Measurements from ENCODE around the gene C1orf105.
A peak's percentile ranks its signal among the peaks of the same experiment; 100 is the strongest.

The C1orf105 gene

GRCh38 chr1:172449585-172450523, 29.4 kb downstream of the C1orf105 start:
- TF ChIP-seq CTCF (IDR thresholded peaks at IDR 0.05; ENCODE audit: low read length) (peak; percentile 96), EZH2phosphoT487 (IDR thresholded peaks at IDR 0.05; ENCODE audit: low read length) (no peak), EZH2 (optimal IDR thresholded peaks at IDR 0.05; ENCODE audit: low read depth, low read length) (no peak)
- Histone ChIP-seq H3K27me3 (replicated peaks; ENCODE audit: insufficient read depth, low read length) (no peaks in the 10 kb centered on the region), H3F3A (ENCODE audit: insufficient read depth, low read length) (no peaks in the 10 kb centered on the region), H2AFZ (ENCODE audit: low read length) (peak overlapping the region; percentile 81), H3K27ac (ENCODE audit: low read length) (no peak overlapping the region), H3K4me1 (ENCODE audit: low read length) (no peaks in the 10 kb centered on the region), H3K79me2 (ENCODE audit: low read length) (no peaks in the 10 kb centered on the region), H3K4me2 (ENCODE audit: low read depth, low read length) (peak overlapping the region; percentile 55), H3K36me3 (replicated peaks; ENCODE audit: insufficient read depth, low read length) (no peaks in the 10 kb centered on the region), H3K9me3 (replicated peaks; ENCODE audit: insufficient read depth, low read length) (no peaks in the 10 kb centered on the region), H3K4me3 (ENCODE audit: low read length) (peak overlapping the region; percentile 15), H3K9me2 (replicated peaks; ENCODE audit: insufficient read depth, low read length) (no peaks in the 10 kb centered on the region), H3K9ac (ENCODE audit: low read length) (no peak overlapping the region), H4K20me1 (ENCODE audit: insufficient read depth, low read length) (no peaks in the 10 kb centered on the region)
- peak; percentile 77 for DNase-seq

DNA sequence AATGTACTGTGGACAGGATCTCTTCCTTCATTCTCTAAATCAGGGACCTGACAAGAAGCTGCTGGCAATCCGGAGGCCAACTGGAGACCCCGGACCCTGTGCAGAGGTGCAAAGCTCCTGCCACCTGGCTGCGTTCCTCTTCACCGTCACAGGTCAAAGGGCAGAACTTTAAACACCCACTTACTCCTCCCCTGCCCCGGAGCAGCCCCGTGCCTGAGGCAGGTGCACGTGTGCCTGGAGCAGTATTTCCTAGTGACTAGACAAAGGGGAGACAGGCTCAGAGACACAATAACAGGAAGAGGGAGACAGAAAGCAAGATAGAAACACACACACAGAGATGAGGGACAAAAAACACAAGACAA, 30.0 kb downstream of the C1orf105 start:
- peak overlapping the region; percentile 55 for H3K4me2 ChIP-seq (ENCODE audit: low read depth, low read length)
- DNase-seq, result no peak
- no peaks in the 10 kb centered on the region for H3K4me1 ChIP-seq (ENCODE audit: low read length)
- no peak overlapping the region; the same call in 1 of the 2 replicates for H3K4me3 ChIP-seq (ENCODE audit: low read length)
- H3F3A ChIP-seq (ENCODE audit: insufficient read depth, low read length), result no peaks in the 10 kb centered on the region
- peak overlapping the region; percentile 81 for H2AFZ ChIP-seq (ENCODE audit: low read length)
- H4K20me1 ChIP-seq (ENCODE audit: insufficient read depth, low read length), result no peaks in the 10 kb centered on the region
- H3K27me3 ChIP-seq (replicated peaks; ENCODE audit: insufficient read depth, low read length), result no peaks in the 10 kb centered on the region
- no peaks in the 10 kb centered on the region for H3K9me3 ChIP-seq (replicated peaks; ENCODE audit: insufficient read depth, low read length)
- H3K9ac ChIP-seq (ENCODE audit: low read length), result no peak overlapping the region
- H3K79me2 ChIP-seq (ENCODE audit: low read length), result no peaks in the 10 kb centered on the region
- H3K36me3 ChIP-seq (replicated peaks; ENCODE audit: insufficient read depth, low read length), result no peaks in the 10 kb centered on the region
- TF ChIP-seq EZH2 (optimal IDR thresholded peaks at IDR 0.05; ENCODE audit: low read depth, low read length) (no peak), CTCF (IDR thresholded peaks at IDR 0.05; ENCODE audit: low read length) (no peak), EZH2phosphoT487 (IDR thresholded peaks at IDR 0.05; ENCODE audit: low read length) (no peak)
- no peaks in the 10 kb centered on the region for H3K9me2 ChIP-seq (replicated peaks; ENCODE audit: insufficient read depth, low read length)
- H3K27ac ChIP-seq (ENCODE audit: low read length), result no peak overlapping the region

DNA sequence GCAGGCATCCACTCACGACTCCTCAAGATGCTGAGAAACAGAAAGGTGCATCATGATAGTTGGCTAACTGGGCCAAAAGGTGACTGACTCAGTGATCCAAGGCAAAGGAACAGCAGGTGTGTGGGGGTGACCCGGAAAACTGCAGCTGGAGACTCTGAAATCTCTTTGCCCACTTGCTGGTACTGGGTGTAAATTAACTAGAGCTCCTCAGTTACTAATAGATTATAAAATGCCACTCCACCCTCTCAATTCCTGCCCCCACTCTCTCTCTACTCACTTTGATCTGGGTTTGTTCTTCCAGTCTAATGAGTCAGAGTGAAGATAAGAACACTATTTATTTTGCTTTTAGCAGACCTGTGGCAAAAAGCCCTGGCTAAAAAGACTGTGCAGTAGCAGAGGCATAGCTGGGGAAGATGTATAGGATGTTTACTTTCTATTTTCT, 30.5 kb downstream of the C1orf105 start:
- H3K9ac ChIP-seq (ENCODE audit: low read length), result no peak overlapping the region
- no peak overlapping the region for H3K27ac ChIP-seq (ENCODE audit: low read length)
- no peaks in the 10 kb centered on the region for H3K27me3 ChIP-seq (replicated peaks; ENCODE audit: insufficient read depth, low read length)
- no peak overlapping the region for H3K4me3 ChIP-seq (ENCODE audit: low read length)
- H3K36me3 ChIP-seq (replicated peaks; ENCODE audit: insufficient read depth, low read length), result no peaks in the 10 kb centered on the region
- H3K4me1 ChIP-seq (ENCODE audit: low read length), result no peaks in the 10 kb centered on the region
- H2AFZ ChIP-seq (ENCODE audit: low read length), result peak overlapping the region; percentile 81
- no peaks in the 10 kb centered on the region for H3F3A ChIP-seq (ENCODE audit: insufficient read depth, low read length)
- no peak for DNase-seq
- no peaks in the 10 kb centered on the region for H3K9me3 ChIP-seq (replicated peaks; ENCODE audit: insufficient read depth, low read length)
- no peaks in the 10 kb centered on the region for H3K79me2 ChIP-seq (ENCODE audit: low read length)
- no peak for TF ChIP-seq CTCF (IDR thresholded peaks at IDR 0.05; ENCODE audit: low read length)
- no peak for TF ChIP-seq EZH2phosphoT487 (IDR thresholded peaks at IDR 0.05; ENCODE audit: low read length)
- TF ChIP-seq EZH2 (optimal IDR thresholded peaks at IDR 0.05; ENCODE audit: low read depth, low read length), result no peak
- no peak overlapping the region for H3K4me2 ChIP-seq (ENCODE audit: low read depth, low read length)
- H4K20me1 ChIP-seq (ENCODE audit: insufficient read depth, low read length), result no peaks in the 10 kb centered on the region
- H3K9me2 ChIP-seq (replicated peaks; ENCODE audit: insufficient read depth, low read length), result no peaks in the 10 kb centered on the region

Measured in MM.1S (cell line).